B cell (primary cell): ENCODE data around the gene NTRK2. TPM values are rescaled to one million over a fixed set of nuclear protein-coding genes. Genes with fewer than 3 reads are reported as not detected.

ENCODE experiments used
- ATAC-seq: fragments of 200-7000 bp; cut with Tn5 transposase; one replicate; pipeline ENCODE4 v1.10.0; 2021; ENCODE audit warnings: low read depth, mild to moderate bottlenecking, moderate number of reproducible peaks, moderate library complexity
- CTCF ChIA-PET: fragments of 350-600 bp; sonication (Branson Sonifier 250); formaldehyde crosslinking; loops from one replicate; lab custom pipeline; 2021; ENCODE audit warnings: antibody characterized with exemption, inconsistent platforms; lab: Charles Lee
- POLR2A ChIA-PET: fragments of 350-600 bp; sonication (Branson Sonifier 250); formaldehyde crosslinking; loops from one replicate; lab custom pipeline; 2021; ENCODE audit warnings: antibody characterized with exemption; lab: Charles Lee
- DNase-seq: peaks from one replicate; pipeline ENCODE4 v3.0.0; 2013
- H2AFZ ChIP-seq: 2 replicates; pipeline ENCODE4 v1.6.1; 2012; ENCODE audit warnings: mild to moderate bottlenecking, low read depth, low read length; ENCODE audit not compliant: insufficient read depth, poor library complexity, severe bottlenecking
- H3K27ac ChIP-seq, 2 donors: 1 replicate in 1 of 2; 2 replicates in 1 of 2; pipeline ENCODE4 v1.5.1; 2012 to 2013; ENCODE audit warnings: low read length in 2 of 2, mild to moderate bottlenecking in 2 of 2, moderate library complexity in 1 of 2
- H3K27me3 ChIP-seq, 4 experiments: fragments of 200-600 bp in 1 of 4; sonication (generic) in 1 of 4; replicated peaks in 1 of 4; 1 replicate in 2 of 4; 2 replicates in 2 of 4; pipeline versions ENCODE4 v1.6.1 to v1.7.0; 2013 to 2016; ENCODE audit warnings: low read length in 3 of 4, mild to moderate bottlenecking in 2 of 4, mixed read lengths in 1 of 4, moderate library complexity in 1 of 4; ENCODE audit not compliant: insufficient read depth in 4 of 4, control insufficient read depth in 3 of 4; ENCODE audit errors: control extremely low read depth in 1 of 4
- H3K36me3 ChIP-seq, 2 experiments: replicated peaks in 1 of 2; 1 replicate in 1 of 2; 2 replicates in 1 of 2; pipeline versions ENCODE4 v1.6.1 to v1.7.1; 2013; ENCODE audit warnings: low read length in 1 of 2; ENCODE audit not compliant: insufficient read depth in 2 of 2, control insufficient read depth in 1 of 2; ENCODE audit errors: control extremely low read depth in 1 of 2, extremely low read depth in 1 of 2
- H3K4me1 ChIP-seq, 2 donors: fragments of 200-600 bp in 1 of 2; sonication (generic) in 1 of 2; 1 replicate in 1 of 2; 2 replicates in 1 of 2; pipeline versions ENCODE4 v1.5.1 to v1.6.1; 2013 to 2017; ENCODE audit warnings: low read length in 2 of 2; ENCODE audit not compliant: control insufficient read depth in 2 of 2, insufficient read depth in 2 of 2
- H3K4me2 ChIP-seq: replicated peaks from 2 replicates; pipeline ENCODE3; 2012; ENCODE audit warnings: mild to moderate bottlenecking, low read depth, low read length; ENCODE audit not compliant: poor library complexity, severe bottlenecking
- H3K4me3 ChIP-seq, 5 experiments: fragments of 200-600 bp in 1 of 5; sonication (generic) in 1 of 5; 1 replicate in 3 of 5; 2 replicates in 2 of 5; pipeline versions ENCODE4 v1.5.1 to v1.7.0; 2011 to 2016; ENCODE audit warnings: low read length in 4 of 5, mild to moderate bottlenecking in 4 of 5, low read depth in 2 of 5, control low read depth in 1 of 5, moderate library complexity in 1 of 5; ENCODE audit not compliant: insufficient read depth in 1 of 5; ENCODE audit errors: control extremely low read depth in 1 of 5, extremely low read depth in 1 of 5
- H3K79me2 ChIP-seq: fragments of 200-600 bp; sonication (generic); one replicate; pipeline ENCODE4 v1.6.0; 2016; ENCODE audit warnings: low read length; ENCODE audit not compliant: control insufficient read depth, insufficient read depth
- H3K9ac ChIP-seq: fragments of 200-600 bp; sonication (generic); 2 replicates; pipeline ENCODE4 v1.6.1; 2017; ENCODE audit warnings: mild to moderate bottlenecking, low read length, moderate library complexity
- H3K9me3 ChIP-seq, 3 donors: one replicate each; pipeline versions ENCODE4 v1.6.1 to v1.7.1; 2013; ENCODE audit warnings: low read length in 2 of 3; ENCODE audit not compliant: control insufficient read depth in 2 of 3, insufficient read depth in 1 of 3; ENCODE audit errors: control extremely low read depth in 1 of 3
- H4K20me1 ChIP-seq: 2 replicates; pipeline ENCODE4 v1.6.0; 2012; ENCODE audit warnings: mild to moderate bottlenecking, low read length; ENCODE audit not compliant: insufficient read depth, control insufficient read depth, poor library complexity, severe bottlenecking
- H3K27ac Mint-ChIP-seq: one replicate; pipeline ENCODE4 v1.8.0; 2021; ENCODE audit warnings: mixed read lengths
- H3K27me3 Mint-ChIP-seq: one replicate; pipeline ENCODE4 v1.8.0; 2021; ENCODE audit warnings: mixed read lengths
- H3K4me1 Mint-ChIP-seq: one replicate; pipeline ENCODE4 v1.8.0; 2021; ENCODE audit warnings: mixed read lengths
- H3K4me3 Mint-ChIP-seq: one replicate; pipeline ENCODE4 v1.8.0; 2021; ENCODE audit warnings: mixed read lengths
- H3K9me3 Mint-ChIP-seq: one replicate; pipeline ENCODE4 v1.8.0; 2022; ENCODE audit warnings: mixed read lengths; ENCODE audit not compliant: insufficient read depth
- EZH2 ChIP-seq: IDR thresholded peaks from 2 replicates; pipeline ENCODE4 v1.6.1; 2012; ENCODE audit warnings: borderline replicate concordance, low read depth, mild to moderate bottlenecking, moderate library complexity, low read length; ENCODE audit not compliant: insufficient read depth, poor library complexity, severe bottlenecking
- WGBS: methylation state at CpG from one replicate; pipeline ENCODE4 v1.1.5; 2013; ENCODE audit warnings: missing lambda C conversion rate; ENCODE audit not compliant: insufficient coverage; 5-methylcytosine and 5-hydroxymethylcytosine counted together
- intact Hi-C: fragments of 100-400 bp; cut with micrococcal nuclease; formaldehyde crosslinking; loops from one replicate; pipeline ENCODE4 v1.10.0; 2022
- polyA plus RNA-seq: library from polyadenylated mRNA; depleted of rRNA; stranded (reverse); fragments of >200 nt; gene quantifications from 2 replicates; pipeline ENCODE4 v1.2.3, GENCODE V29; 2012
- total RNA-seq, 2 donors: library from RNA; stranded (reverse); fragments of 120-200 nt in 1 of 2; gene quantifications; 1 replicate in 1 of 2; 2 replicates in 1 of 2; pipeline versions ENCODE4 v1.2.3 to v1.2.4, GENCODE V29; 2013 to 2022
- TF ChIP-seq, protein P1 (sequence below): fragments of 200-600 bp; IDR thresholded peaks from one replicate; pipeline ENCODE4 v1.8.0; 2022; ENCODE audit warnings: antibody characterized with exemption, mild to moderate bottlenecking

NTRK2 gene
- total and polyA plus RNA-seq, 2 donors (not counting 1 experiment from before 2014, with no cell fraction given) = 0.03 to 0.10 TPM

DNA sequence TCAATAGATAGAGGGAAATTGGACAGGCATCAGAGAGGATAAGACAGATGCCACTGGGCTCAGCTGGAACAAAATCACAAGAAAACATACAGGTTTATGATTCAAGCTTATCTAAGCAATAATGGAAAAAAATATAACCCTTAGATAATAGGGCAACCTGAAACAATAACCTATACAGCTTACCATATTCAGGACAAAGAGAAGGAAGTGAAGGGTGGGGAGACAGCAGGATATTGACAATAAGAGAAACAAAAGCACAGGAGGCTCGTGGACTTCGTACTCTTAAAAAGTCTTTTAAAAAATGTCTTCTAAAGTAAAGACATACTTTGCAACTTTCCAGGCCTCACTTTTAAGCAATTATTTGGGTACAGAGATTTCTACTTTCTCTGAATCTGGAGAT is 225.3 kb downstream of the NTRK2 start:
- intact Hi-C loops = no loop called here
- H3K4me1 ChIP-seq = no peaks in the 10 kb centered on the region
- no peaks in the 10 kb centered on the region for H3K27me3 ChIP-seq
- Mint-ChIP-seq H3K9me3 (peaks cover 3% of the 10 kb centered on the region), H3K27me3 (peaks cover 5% of the 10 kb centered on the region), H3K4me1 (no peaks in the 10 kb centered on the region), H3K4me3 (no peak overlapping the region), H3K27ac (no peak overlapping the region)
- CTCF ChIA-PET = no interaction called here
- TF ChIP-seq EZH2 = no peak
- TF ChIP-seq, protein P1, sequence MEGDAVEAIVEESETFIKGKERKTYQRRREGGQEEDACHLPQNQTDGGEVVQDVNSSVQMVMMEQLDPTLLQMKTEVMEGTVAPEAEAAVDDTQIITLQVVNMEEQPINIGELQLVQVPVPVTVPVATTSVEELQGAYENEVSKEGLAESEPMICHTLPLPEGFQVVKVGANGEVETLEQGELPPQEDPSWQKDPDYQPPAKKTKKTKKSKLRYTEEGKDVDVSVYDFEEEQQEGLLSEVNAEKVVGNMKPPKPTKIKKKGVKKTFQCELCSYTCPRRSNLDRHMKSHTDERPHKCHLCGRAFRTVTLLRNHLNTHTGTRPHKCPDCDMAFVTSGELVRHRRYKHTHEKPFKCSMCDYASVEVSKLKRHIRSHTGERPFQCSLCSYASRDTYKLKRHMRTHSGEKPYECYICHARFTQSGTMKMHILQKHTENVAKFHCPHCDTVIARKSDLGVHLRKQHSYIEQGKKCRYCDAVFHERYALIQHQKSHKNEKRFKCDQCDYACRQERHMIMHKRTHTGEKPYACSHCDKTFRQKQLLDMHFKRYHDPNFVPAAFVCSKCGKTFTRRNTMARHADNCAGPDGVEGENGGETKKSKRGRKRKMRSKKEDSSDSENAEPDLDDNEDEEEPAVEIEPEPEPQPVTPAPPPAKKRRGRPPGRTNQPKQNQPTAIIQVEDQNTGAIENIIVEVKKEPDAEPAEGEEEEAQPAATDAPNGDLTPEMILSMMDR = no peak
- no peaks in the 10 kb centered on the region for H3K79me2 ChIP-seq
- no peak overlapping the region for H3K27ac ChIP-seq
- H3K4me2 ChIP-seq = no peak overlapping the region
- no peak for ATAC-seq
- no peak for DNase-seq
- no peaks in the 10 kb centered on the region for H4K20me1 ChIP-seq
- H2AFZ ChIP-seq = no peak overlapping the region
- WGBS = no CpG with 5 or more reads among the region's 2 CpGs
- H3K9me3 ChIP-seq = no peaks in the 10 kb centered on the region
- H3K4me3 ChIP-seq = no peak overlapping the region
- POLR2A ChIA-PET = no interaction called here
- H3K36me3 ChIP-seq = no peaks in the 10 kb centered on the region
- H3K9ac ChIP-seq = no peak overlapping the region

- no peak overlapping the region for H3K4me3 ChIP-seq
- H4K20me1 ChIP-seq = no peaks in the 10 kb centered on the region
- H3K4me2 ChIP-seq = no peak overlapping the region
- no peak for DNase-seq
- no peaks in the 10 kb centered on the region for H3K27me3 ChIP-seq
- H3K27ac ChIP-seq = no peak overlapping the region
- Mint-ChIP-seq H3K4me1 (no peaks in the 10 kb centered on the region), H3K9me3 (peaks cover 3% of the 10 kb centered on the region), H3K4me3 (no peak overlapping the region), H3K27ac (no peak overlapping the region), H3K27me3 (peaks cover 5% of the 10 kb centered on the region)
- TF ChIP-seq EZH2 = no peak
- 73% methylated on average over 5 of the region's 7 CpGs for WGBS
- H3K4me1 ChIP-seq = no peaks in the 10 kb centered on the region
- ATAC-seq = no peak
- CTCF ChIA-PET = no interaction called here
- intact Hi-C loops = no loop called here
- POLR2A ChIA-PET = no interaction called here
- H3K36me3 ChIP-seq = no peaks in the 10 kb centered on the region
- no peaks in the 10 kb centered on the region for H3K9me3 ChIP-seq
- H2AFZ ChIP-seq = no peak overlapping the region
- H3K9ac ChIP-seq = no peak overlapping the region
- H3K79me2 ChIP-seq = no peaks in the 10 kb centered on the region
These were observed 228.0 kb downstream of the NTRK2 start for GRCh38 chr9:84897362-84898094.
